Gastrocnemius medialis (tissue), 4 donors: Measurements from ENCODE around the gene SAMD8. TPM values are rescaled to one million over a fixed set of nuclear protein-coding genes. Genes with fewer than 3 reads are reported as not detected.

Source experiments
- ATAC-seq, 2 donors: fragments of 150-250 bp; one replicate each; pipeline ENCODE4 v1.9.1; 2016
- DNase-seq, 2 donors: peaks; one replicate each; pipeline ENCODE4 v3.0.0-alpha.2; 2019
- H3K27ac ChIP-seq, 4 donors: fragments of 200-600 bp; sonication (generic); 1 replicate in 1 of 4; 2 replicates in 3 of 4; pipeline ENCODE4 v1.5.1; 2016 to 2018; ENCODE audit warnings: mild to moderate bottlenecking in 2 of 4, moderate library complexity in 1 of 4
- H3K27me3 ChIP-seq, 3 donors: fragments of 200-600 bp; sonication (generic) in 2 of 3; 1 replicate in 1 of 3; 2 replicates in 2 of 3; pipeline versions ENCODE4 v1.5.1 to v1.6.0; 2016 to 2019; ENCODE audit warnings: mild to moderate bottlenecking in 1 of 3, moderate library complexity in 1 of 3
- H3K36me3 ChIP-seq, 2 donors: fragments of 200-600 bp; sonication (generic) in 1 of 2; one replicate each; pipeline ENCODE4 v1.5.1; 2017 to 2018
- H3K4me1 ChIP-seq, 2 donors: fragments of 200-600 bp; sonication (generic) in 1 of 2; one replicate each; pipeline ENCODE4 v1.5.1; 2016 to 2017; ENCODE audit warnings: mild to moderate bottlenecking in 2 of 2
- H3K4me3 ChIP-seq, 4 donors: fragments of 200-600 bp; sonication (generic) in 3 of 4; 1 replicate in 1 of 4; 2 replicates in 3 of 4; pipeline ENCODE4 v1.5.1; 2016 to 2019; ENCODE audit warnings: mild to moderate bottlenecking in 2 of 4
- H3K9me3 ChIP-seq, 3 donors: fragments of 200-600 bp; sonication (generic) in 2 of 3; 1 replicate in 1 of 3; 2 replicates in 2 of 3; pipeline ENCODE4 v1.5.1; 2016 to 2019
- POLR2A ChIP-seq, 2 donors: fragments of 450-650 bp; IDR thresholded peaks; one replicate each; pipeline ENCODE4 v1.6.1; 2017; ENCODE audit warnings: antibody characterized with exemption in 2 of 2, mild to moderate bottlenecking in 2 of 2, moderate library complexity in 2 of 2
- in situ Hi-C, 4 donors: fragments of 200-750 bp; cut with MboI; loops; one replicate each; pipeline versions ENCODE4 v1.15.0 to v1.8.0; 2017; ENCODE audit warnings: low sequenced_read_pairs in 4 of 4
- intact Hi-C: fragments of 100-400 bp; cut with DNase I; formaldehyde crosslinking; loops from one replicate; pipeline ENCODE4 v1.15.1; 2023; ENCODE audit warnings: low total_unique reads
- total RNA-seq, 4 donors: library from RNA; depleted of rRNA; stranded (reverse); fragments of >200 nt; gene quantifications; one replicate each; pipeline versions ENCODE4 v1.1.0 to v1.2.3, GENCODE V29; 2016
- TF ChIP-seq, protein P1 (sequence below), 5 experiments: fragments of 450-650 bp in 3 of 5; fragments of 200-600 bp in 2 of 5; sonication (generic) in 2 of 5; IDR thresholded peaks in 4 of 5; conservative IDR thresholded peaks in 1 of 5; 1 replicate in 4 of 5; 2 replicates in 1 of 5; pipeline ENCODE4 v1.5.1; 2016 to 2019; ENCODE audit warnings: antibody characterized with exemption in 5 of 5, mild to moderate bottlenecking in 3 of 5, moderate library complexity in 3 of 5

Gene SAMD8
- total RNA-seq, 4 donors from 2014 or later = 46.2 to 125 (median 68.9) TPM

DNA sequence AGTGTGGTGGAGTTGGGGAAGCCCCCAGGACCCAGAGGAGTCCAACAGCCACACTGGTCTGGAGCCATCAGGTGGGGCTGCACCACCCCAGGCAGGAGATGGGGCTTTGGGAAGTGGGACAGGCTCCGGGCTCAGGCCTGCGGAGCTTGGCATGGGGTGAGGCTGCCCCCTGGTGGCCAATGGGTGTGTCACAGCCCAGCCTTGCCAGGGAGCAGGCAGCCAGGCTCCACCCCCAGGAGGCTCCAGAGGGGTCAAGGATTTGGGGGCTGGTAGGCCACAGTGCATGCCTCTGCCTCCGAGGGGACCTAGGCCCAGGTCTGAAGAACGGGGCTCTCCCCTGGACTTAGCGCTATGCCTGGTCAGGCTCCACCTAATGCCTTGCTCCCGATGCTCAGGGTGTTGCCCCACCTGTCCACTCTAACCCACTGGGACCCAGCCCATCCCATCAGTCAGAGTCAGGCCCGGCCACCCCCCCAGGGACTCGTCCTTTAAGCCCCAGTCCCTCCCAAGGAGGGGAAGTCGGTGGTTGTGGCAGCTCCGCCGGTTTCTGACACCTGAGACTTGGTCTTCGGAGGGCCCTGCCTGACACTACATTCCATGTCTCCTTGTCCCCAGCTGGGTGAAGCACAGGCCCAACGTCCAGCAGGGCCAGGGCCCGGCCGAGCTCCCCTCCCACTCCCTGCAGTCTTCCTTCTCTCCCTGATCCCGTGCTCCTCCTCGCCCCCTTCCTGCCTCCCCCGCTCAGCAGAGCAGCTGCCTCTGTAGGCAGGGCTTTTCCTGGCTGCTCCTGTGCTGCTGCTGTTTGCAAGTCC is 11.3 kb upstream of the SAMD8 start:
- TF ChIP-seq, protein P1, sequence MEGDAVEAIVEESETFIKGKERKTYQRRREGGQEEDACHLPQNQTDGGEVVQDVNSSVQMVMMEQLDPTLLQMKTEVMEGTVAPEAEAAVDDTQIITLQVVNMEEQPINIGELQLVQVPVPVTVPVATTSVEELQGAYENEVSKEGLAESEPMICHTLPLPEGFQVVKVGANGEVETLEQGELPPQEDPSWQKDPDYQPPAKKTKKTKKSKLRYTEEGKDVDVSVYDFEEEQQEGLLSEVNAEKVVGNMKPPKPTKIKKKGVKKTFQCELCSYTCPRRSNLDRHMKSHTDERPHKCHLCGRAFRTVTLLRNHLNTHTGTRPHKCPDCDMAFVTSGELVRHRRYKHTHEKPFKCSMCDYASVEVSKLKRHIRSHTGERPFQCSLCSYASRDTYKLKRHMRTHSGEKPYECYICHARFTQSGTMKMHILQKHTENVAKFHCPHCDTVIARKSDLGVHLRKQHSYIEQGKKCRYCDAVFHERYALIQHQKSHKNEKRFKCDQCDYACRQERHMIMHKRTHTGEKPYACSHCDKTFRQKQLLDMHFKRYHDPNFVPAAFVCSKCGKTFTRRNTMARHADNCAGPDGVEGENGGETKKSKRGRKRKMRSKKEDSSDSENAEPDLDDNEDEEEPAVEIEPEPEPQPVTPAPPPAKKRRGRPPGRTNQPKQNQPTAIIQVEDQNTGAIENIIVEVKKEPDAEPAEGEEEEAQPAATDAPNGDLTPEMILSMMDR (IDR thresholded peaks at IDR 0.05 in 4 of 5, conservative IDR thresholded peaks at IDR 0.05 in 1 of 5) = peak; percentile 97 to 99 (median 99)
- no peak for TF ChIP-seq POLR2A (IDR thresholded peaks at IDR 0.05)
- Histone ChIP-seq H3K27me3 (no peaks in the 10 kb centered on the region), H3K9me3 (no peaks in the 10 kb centered on the region), H3K4me3 (no peak overlapping the region), H3K4me1 (peaks cover 57% of the 10 kb centered on the region in 2 donors), H3K27ac (peak overlapping the region; percentile 97 to 100 (median 98)), H3K36me3 (peaks cover 0 to 18% of the 10 kb centered on the region in 2 donors)
- intact Hi-C loops = loop anchor here (1.0 to 10.0 kb wide), 4 partner anchors 27 to 945 kb away; partner anchors contain the start of genes ADK and AP3M1
- ATAC-seq (peak; percentile 57 to 76), DNase-seq (peak; percentile 61 to 75)
- in situ Hi-C loops = loop anchor here (5.0 to 10.0 kb wide), 2 partner anchors 833 to 835 kb away; no protein-coding TSS in a partner anchor

DNA sequence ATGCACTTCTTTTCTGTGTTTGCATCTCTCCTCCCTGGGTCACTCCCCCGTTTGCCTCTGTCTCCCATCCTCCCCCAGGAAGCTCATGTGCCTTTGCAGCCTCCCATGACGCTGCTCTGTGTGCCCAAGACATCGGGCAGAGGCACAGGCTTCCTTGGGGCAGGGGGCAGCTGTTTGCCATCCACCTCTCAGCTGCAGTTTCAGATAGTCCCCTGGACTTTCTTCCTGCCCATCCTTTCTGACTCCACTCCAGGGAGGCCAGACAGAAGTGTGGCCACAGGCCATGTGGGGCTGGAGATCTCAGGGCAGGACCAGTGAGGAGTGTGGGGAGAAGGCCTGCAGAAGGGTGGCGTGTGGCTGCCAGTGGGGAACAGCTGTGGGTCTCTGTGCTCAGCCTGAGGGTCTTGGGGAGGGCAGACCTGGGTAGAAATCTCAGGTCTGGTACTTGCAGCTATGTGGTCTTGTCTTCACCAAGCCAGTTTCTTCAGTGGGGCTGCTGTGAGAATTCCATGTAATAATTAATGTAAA is 10.6 kb upstream of the SAMD8 start:
- H3K4me3 ChIP-seq = no peak overlapping the region
- TF ChIP-seq POLR2A (IDR thresholded peaks at IDR 0.05) = no peak
- TF ChIP-seq, protein P1 (IDR thresholded peaks at IDR 0.05 in 4 of 5, conservative IDR thresholded peaks at IDR 0.05 in 1 of 5) = no peak
- H3K4me1 ChIP-seq = peaks cover 64% of the 10 kb centered on the region in 2 donors
- no peak for ATAC-seq
- peak in 1 of 2 donors; percentile 8 for DNase-seq
- H3K36me3 ChIP-seq = peaks cover 0 to 11% of the 10 kb centered on the region in 2 donors
- in situ Hi-C loops = loop anchor here in 1 of 4 donors (10.0 kb wide), 1 partner anchor 836 kb away; no protein-coding TSS in a partner anchor
- H3K27me3 ChIP-seq = no peaks in the 10 kb centered on the region
- intact Hi-C loops = loop anchor here (1.0 to 10.0 kb wide), 4 partner anchors 28 to 946 kb away; partner anchors contain the start of genes ADK and AP3M1
- peak overlapping the region; percentile 97 to 100 (median 98) for H3K27ac ChIP-seq
- no peaks in the 10 kb centered on the region for H3K9me3 ChIP-seq

DNA sequence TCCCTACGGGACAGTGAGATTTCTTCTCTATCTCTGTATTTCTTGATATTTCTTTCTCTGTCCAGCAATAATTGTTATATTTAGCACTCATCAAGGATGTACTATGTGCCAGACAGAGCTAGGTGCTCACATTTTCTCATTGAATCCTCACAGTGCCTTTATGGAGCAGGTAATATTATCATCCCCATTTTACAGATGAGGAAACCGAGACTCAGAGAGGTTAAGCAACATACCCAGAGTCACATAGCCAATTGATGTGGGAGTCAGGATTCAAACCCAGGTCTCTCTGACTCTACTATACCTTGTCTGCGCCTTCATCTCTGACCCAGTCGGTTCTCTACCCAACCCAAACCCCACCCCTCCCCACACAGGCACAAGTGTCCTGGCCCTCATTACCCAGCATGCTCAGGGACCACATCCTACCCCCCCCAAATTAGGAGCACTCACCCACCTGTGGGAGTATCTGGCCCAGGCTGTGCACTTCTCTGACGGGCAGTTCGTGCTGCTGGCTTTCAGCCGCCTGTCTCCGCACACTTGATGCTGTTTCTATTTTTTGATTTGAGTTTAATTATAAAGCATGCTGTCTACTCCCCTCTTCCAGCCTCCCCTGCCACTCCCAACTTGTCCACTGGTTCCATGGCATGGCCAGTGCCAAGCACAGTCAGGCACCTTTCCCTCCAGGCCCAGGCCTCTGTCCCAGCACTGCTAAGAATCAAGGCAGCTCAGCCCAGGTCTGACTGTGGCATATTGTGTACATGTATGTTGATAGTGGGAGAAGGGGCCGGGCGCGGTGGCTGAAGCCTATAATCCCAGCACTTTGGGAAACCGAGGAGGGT is 9.8 kb upstream of the SAMD8 start:
- no peaks in the 10 kb centered on the region for H3K9me3 ChIP-seq
- ATAC-seq = peak; percentile 72 to 82
- no peaks in the 10 kb centered on the region for H3K27me3 ChIP-seq
- H3K27ac ChIP-seq = peak overlapping the region; percentile 97 to 100 (median 98)
- H3K36me3 ChIP-seq = peaks cover 0 to 10% of the 10 kb centered on the region in 2 donors
- intact Hi-C loops (loop anchor here (2.0 to 10.0 kb wide), 3 partner anchors 29 to 947 kb away; partner anchors contain the start of genes ADK and AP3M1), in situ Hi-C loops (loop anchor here in 1 of 4 donors (10.0 kb wide), 1 partner anchor 837 kb away; no protein-coding TSS in a partner anchor)
- H3K4me1 ChIP-seq = peaks cover 70 to 72% of the 10 kb centered on the region in 2 donors
- no peak overlapping the region for H3K4me3 ChIP-seq
- peak; percentile 64 to 84 for DNase-seq
- TF ChIP-seq, protein P1 (IDR thresholded peaks at IDR 0.05 in 4 of 5, conservative IDR thresholded peaks at IDR 0.05 in 1 of 5) = peak in 1 of 5 experiments; percentile 16
- no peak for TF ChIP-seq POLR2A (IDR thresholded peaks at IDR 0.05)
